GM23338 (cell line): ENCODE data around the gene PGAM5. TPM values are rescaled to one million over a fixed set of nuclear protein-coding genes. Genes with fewer than 3 reads are reported as not detected.
"Not testable (repeated sequence)": the region's sequence is repeated elsewhere in the genome, so short reads cannot be mapped to it uniquely, and the experiment has no call there.

ENCODE experiments used
- ATAC-seq: fragments of 200-7000 bp; cut with Tn5 transposase; 3 replicates; pipeline ENCODE4 v1.9.1; 2020
- DNase-seq: peaks from one replicate; pipeline ENCODE4 v3.0.0-alpha.2; 2015; ENCODE audit warnings: low spot score
- H2AFZ ChIP-seq: fragments of 200-600 bp; sonication (generic); 2 replicates; pipeline ENCODE4 v1.8.0; 2016; ENCODE audit warnings: antibody characterized with exemption, mild to moderate bottlenecking, moderate library complexity
- H3F3A ChIP-seq: fragments of 200-600 bp; sonication (generic); replicated peaks from 2 replicates; pipeline ENCODE4 v1.8.0; 2017; ENCODE audit warnings: antibody characterized with exemption, mixed run types, low read depth
- H3K27ac ChIP-seq: fragments of 200-600 bp; sonication (generic); 2 replicates; pipeline ENCODE4 v1.6.1; 2016; ENCODE audit warnings: low read depth
- H3K27me3 ChIP-seq: fragments of 200-600 bp; sonication (generic); 2 replicates; pipeline ENCODE4 v1.8.0; 2016; ENCODE audit warnings: mild to moderate bottlenecking, mixed run types, moderate library complexity; ENCODE audit not compliant: insufficient read depth
- H3K36me3 ChIP-seq: fragments of 200-600 bp; sonication (generic); 2 replicates; pipeline ENCODE4 v1.8.0; 2016; ENCODE audit warnings: mild to moderate bottlenecking; ENCODE audit not compliant: insufficient read depth
- H3K4me1 ChIP-seq: fragments of 200-600 bp; sonication (generic); 2 replicates; pipeline ENCODE4 v1.8.0; 2016; ENCODE audit warnings: mild to moderate bottlenecking, moderate library complexity; ENCODE audit not compliant: insufficient read depth
- H3K4me2 ChIP-seq: fragments of 200-600 bp; sonication (generic); 2 replicates; pipeline ENCODE4 v1.7.1; 2017; ENCODE audit warnings: mixed run types
- H3K4me3 ChIP-seq: fragments of 200-600 bp; sonication (generic); 2 replicates; pipeline ENCODE4 v1.6.1; 2016; ENCODE audit warnings: mixed run types
- H3K79me2 ChIP-seq: fragments of 200-600 bp; sonication (generic); replicated peaks from 2 replicates; pipeline ENCODE4 v1.8.0; 2017; ENCODE audit warnings: mild to moderate bottlenecking; ENCODE audit not compliant: insufficient read depth
- H3K9me2 ChIP-seq: fragments of 200-600 bp; sonication (generic); 2 replicates; pipeline ENCODE4 v1.8.0; 2017; ENCODE audit not compliant: insufficient read depth
- H4K20me1 ChIP-seq: fragments of 200-600 bp; sonication (generic); replicated peaks from 2 replicates; pipeline ENCODE4 v1.8.0; 2017; ENCODE audit warnings: mild to moderate bottlenecking; ENCODE audit not compliant: insufficient read depth
- H3K27ac Mint-ChIP-seq: 2 replicates; pipeline ENCODE4 v1.8.0; 2020; ENCODE audit warnings: inconsistent platforms, mild to moderate bottlenecking, moderate library complexity, mixed read lengths
- H3K27me3 Mint-ChIP-seq: 3 replicates; pipeline ENCODE4 v1.8.0; 2022; ENCODE audit warnings: low read depth, mild to moderate bottlenecking, moderate library complexity, mixed read lengths, inconsistent platforms; ENCODE audit not compliant: insufficient read depth, poor library complexity
- H3K36me3 Mint-ChIP-seq: 3 replicates; pipeline ENCODE4 v1.8.0; 2021; ENCODE audit warnings: low read depth, mild to moderate bottlenecking, inconsistent platforms, moderate library complexity, mixed read lengths
- H3K4me1 Mint-ChIP-seq: 3 replicates; pipeline ENCODE4 v1.8.0; 2020; ENCODE audit warnings: mild to moderate bottlenecking, inconsistent platforms, mixed read lengths
- H3K4me3 Mint-ChIP-seq: 3 replicates; pipeline ENCODE4 v1.8.0; 2021; ENCODE audit warnings: moderate library complexity, mild to moderate bottlenecking, inconsistent platforms, mixed read lengths
- H3K9me3 Mint-ChIP-seq: 3 replicates; pipeline ENCODE4 v1.8.0; 2020; ENCODE audit warnings: moderate library complexity, mild to moderate bottlenecking, inconsistent platforms, mixed read lengths
- CREB1 ChIP-seq: fragments of 250-450 bp; sonication (Bioruptor Pico); IDR thresholded peaks from 2 replicates; pipeline ENCODE4 v1.5.0; 2020; ENCODE audit warnings: low read depth, mild to moderate bottlenecking, moderate library complexity
- CTCF ChIP-seq, 2 experiments: fragments of 200-600 bp in 1 of 2; sonication (generic) in 1 of 2; conservative IDR thresholded peaks; 2 replicates each; pipeline versions ENCODE4 v1.5.1 to v1.6.1; 2016 to 2017; ENCODE audit warnings: antibody characterized with exemption in 2 of 2, low read depth in 2 of 2, mild to moderate bottlenecking in 2 of 2, moderate library complexity in 1 of 2
- ETS1 ChIP-seq: IDR thresholded peaks from 2 replicates; pipeline ENCODE4 v1.6.1; 2016; ENCODE audit warnings: antibody characterized with exemption
- EZH2 ChIP-seq: fragments of 200-600 bp; sonication (generic); IDR thresholded peaks from one replicate; pipeline ENCODE4 v1.8.0; 2017; ENCODE audit warnings: antibody characterized with exemption, mild to moderate bottlenecking, low read depth; ENCODE audit not compliant: unreplicated experiment
- EZH2phosphoT487 ChIP-seq: fragments of 200-600 bp; sonication (generic); IDR thresholded peaks from one replicate; pipeline ENCODE4 v1.8.1; 2018; ENCODE audit warnings: antibody characterized with exemption; ENCODE audit not compliant: unreplicated experiment
- NANOG ChIP-seq: IDR thresholded peaks from 2 replicates; pipeline ENCODE4 v1.6.1; 2016; ENCODE audit warnings: antibody characterized with exemption, borderline replicate concordance
- POLR2AphosphoS5 ChIP-seq: IDR thresholded peaks from 2 replicates; pipeline ENCODE4 v1.6.1; 2016; ENCODE audit warnings: antibody characterized with exemption, low read depth
- REST ChIP-seq: IDR thresholded peaks from one replicate; pipeline ENCODE4 v1.6.1; 2018; ENCODE audit warnings: antibody characterized with exemption; ENCODE audit not compliant: unreplicated experiment
- STAT1 ChIP-seq: IDR thresholded peaks from one replicate; pipeline ENCODE4 v1.6.1; 2016; ENCODE audit warnings: antibody characterized with exemption; ENCODE audit not compliant: unreplicated experiment
- ZNF114 ChIP-seq: fragments of 250-450 bp; sonication (Bioruptor Pico); IDR thresholded peaks from 2 replicates; pipeline ENCODE4 v1.5.0; 2020; ENCODE audit warnings: mild to moderate bottlenecking, moderate library complexity
- ZNF331 ChIP-seq: fragments of 250-450 bp; sonication (Bioruptor Pico); IDR thresholded peaks from 2 replicates; pipeline ENCODE4 v1.5.0; 2020; ENCODE audit warnings: low read depth, mild to moderate bottlenecking, moderate library complexity
- polyA plus RNA-seq: library from polyadenylated mRNA; unstranded; fragments of >200 nt; fragmentation: Nextera tagmentation; extraction: Ambion mirVana; gene quantifications from 2 replicates; pipeline ENCODE4 v1.2.1, GENCODE V29; 2016
- total RNA-seq: library from RNA; depleted of rRNA; stranded (reverse); fragments of >200 nt; shearing (Covaris generic); gene quantifications from 2 replicates; pipeline ENCODE4 v1.2.3, GENCODE V29; 2014

PGAM5 gene
- total and polyA plus RNA-seq, 2 experiments from 2014 or later: 31.1 to 108 TPM

GRCh38 chr12:132754160-132754932 is 43.7 kb downstream of the PGAM5 start:
- no peaks in the 10 kb centered on the region for H3K27me3 ChIP-seq
- Mint-ChIP-seq H3K27me3 (peaks cover 2% of the 10 kb centered on the region), H3K9me3 (no peaks in the 10 kb centered on the region), H3K27ac (no peak overlapping the region), H3K36me3 (peaks cover 70% of the 10 kb centered on the region), H3K4me3 (no peak overlapping the region), H3K4me1 (no peaks in the 10 kb centered on the region)
- no peak overlapping the region for H3K4me2 ChIP-seq
- peaks cover 30% of the 10 kb centered on the region for H3K36me3 ChIP-seq
- H3K79me2 ChIP-seq: peaks cover 72% of the 10 kb centered on the region
- H3K9me2 ChIP-seq: no peaks in the 10 kb centered on the region
- DNase-seq (peak; percentile 29), ATAC-seq (peak; percentile 69)
- H2AFZ ChIP-seq: no peak overlapping the region
- TF ChIP-seq CTCF (conservative IDR thresholded peaks at IDR 0.05; ENCODE audit: low read depth in 2 of 2) (peak in 1 of 2 experiments; percentile 43; a peak in 2 of 4 replicates), ZNF331 (CRISPR knock-in tag) (no peak)
- 0 out of 2 replicates have a peak overlapping the region, but pooled peaks have one; percentile 20 for H3K27ac ChIP-seq
- peaks cover 43% of the 10 kb centered on the region for H4K20me1 ChIP-seq
- H3F3A ChIP-seq: 0 out of 2 replicates have a peak, but pooled peaks cover 2% of the 10 kb centered on the region
- no peaks in the 10 kb centered on the region for H3K4me1 ChIP-seq
- no peak overlapping the region for H3K4me3 ChIP-seq

- not testable (repeated sequence) for H3K4me2 ChIP-seq, H3K4me1 Mint-ChIP-seq, H2AFZ ChIP-seq, ATAC-seq, H3K4me3 Mint-ChIP-seq, H3K9me2 ChIP-seq, H3K27me3 ChIP-seq, H3K4me1 ChIP-seq, H3K9me3 Mint-ChIP-seq, H3K27ac Mint-ChIP-seq, DNase-seq, H3K4me3 ChIP-seq, H3K27ac ChIP-seq
- Histone ChIP-seq H4K20me1 (peaks cover 47% of the 10 kb centered on the region), H3K36me3 (peaks cover 10% of the 10 kb centered on the region; the same call in 1 of the 2 replicates), H3K79me2 (peaks cover 78% of the 10 kb centered on the region), H3F3A (peaks cover 16% of the 10 kb centered on the region)
- peaks cover 46% of the 10 kb centered on the region for H3K36me3 Mint-ChIP-seq
- peaks cover 12% of the 10 kb centered on the region for H3K27me3 Mint-ChIP-seq
Observed at GRCh38 chr12:132758825-132759224, 48.2 kb downstream of the PGAM5 start.

GRCh38 chr12:132759359-132759758 is 48.7 kb downstream of the PGAM5 start:
- Mint-ChIP-seq H3K4me3 (peak overlapping the region; percentile 27; the same call in 1 of the 3 replicates), H3K4me1 (peaks cover 9% of the 10 kb centered on the region), H3K36me3 (peaks cover 43% of the 10 kb centered on the region), H3K27ac (no peak overlapping the region), H3K27me3 (peaks cover 12% of the 10 kb centered on the region), H3K9me3 (no peaks in the 10 kb centered on the region)
- peaks cover 9% of the 10 kb centered on the region; the same call in 1 of the 2 replicates for H3K4me1 ChIP-seq
- no peak overlapping the region for H3K4me3 ChIP-seq
- no peak overlapping the region for H2AFZ ChIP-seq
- H3K9me2 ChIP-seq: no peaks in the 10 kb centered on the region
- H3K27me3 ChIP-seq: no peaks in the 10 kb centered on the region
- peaks cover 16% of the 10 kb centered on the region for H3F3A ChIP-seq
- DNase-seq (no peak), ATAC-seq (no peak)
- peaks cover 8% of the 10 kb centered on the region; the same call in 1 of the 2 replicates for H3K36me3 ChIP-seq
- H3K79me2 ChIP-seq: peaks cover 73% of the 10 kb centered on the region
- H4K20me1 ChIP-seq: peaks cover 42% of the 10 kb centered on the region
- no peak overlapping the region for H3K4me2 ChIP-seq
- H3K27ac ChIP-seq: no peak overlapping the region
- no peak for TF ChIP-seq ZNF331 (CRISPR knock-in tag)
- TF ChIP-seq EZH2phosphoT487: no peak
- TF ChIP-seq ZNF114 (CRISPR knock-in tag): no peak
- TF ChIP-seq CREB1 (CRISPR knock-in tag): no peak
- TF ChIP-seq EZH2: no peak
- TF ChIP-seq STAT1: no peak
- no peak for TF ChIP-seq ETS1
- no peak for TF ChIP-seq REST
- no peak for TF ChIP-seq NANOG
- TF ChIP-seq POLR2AphosphoS5: no peak
